ENCODE data around the gene IMP3.

Gene IMP3

DNA sequence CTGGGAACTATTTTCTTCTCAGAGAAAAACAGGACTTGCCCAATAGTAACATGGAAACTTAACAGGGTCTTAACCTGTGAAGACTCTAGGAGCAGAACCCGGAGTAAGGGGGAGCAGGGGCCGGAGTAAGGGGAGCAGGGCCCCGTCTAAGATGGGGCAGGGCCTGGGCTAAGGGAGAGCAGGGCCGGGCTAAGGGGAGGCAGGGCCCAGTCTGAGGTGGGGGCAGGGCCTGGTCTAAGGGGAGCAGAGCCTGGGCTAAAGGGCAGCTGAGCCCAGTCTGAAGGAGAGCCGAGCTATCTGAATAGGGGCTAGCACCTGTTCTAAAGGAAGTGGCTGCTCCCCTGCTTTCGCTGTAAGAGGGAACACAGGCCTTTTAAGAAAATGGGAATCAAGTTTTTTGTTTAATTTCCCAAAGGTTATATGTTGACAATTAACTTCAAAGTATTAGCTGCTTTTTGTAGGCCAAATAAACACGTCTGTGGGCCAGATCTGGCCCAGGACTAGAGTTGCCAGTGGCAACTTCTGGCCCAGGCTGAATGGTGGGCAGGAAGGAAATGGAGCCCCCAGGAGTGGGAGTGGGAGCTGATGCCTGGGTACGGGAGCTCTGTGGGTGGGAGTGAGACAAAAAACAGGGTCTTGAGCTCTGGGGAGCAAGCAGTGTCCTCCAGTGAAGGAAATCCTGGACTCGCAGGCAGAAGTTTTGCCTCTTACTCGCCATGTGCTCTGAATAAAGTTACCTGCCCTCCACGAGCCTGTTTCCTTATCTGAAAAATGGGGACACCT is 40.2 kb upstream of the IMP3 start:
- TF ChIP-seq TAF1 (IDR thresholded peaks at IDR 0.05; ENCODE audit: low read depth) (no peak), YY1 (IDR thresholded peaks at IDR 0.05; ENCODE audit: low read depth) (no peak), TEAD4 (IDR thresholded peaks at IDR 0.05) (no peak), RAD21 (IDR thresholded peaks at IDR 0.05; ENCODE audit: low read depth) (no peak), EGR1 (IDR thresholded peaks at IDR 0.05) (no peak), NFIC (IDR thresholded peaks at IDR 0.05) (no peak), EP300 (IDR thresholded peaks at IDR 0.05; ENCODE audit: borderline replicate concordance) (no peak), FOXM1 (IDR thresholded peaks at IDR 0.05; ENCODE audit: borderline replicate concordance, low read depth) (no peak), CREB1 (IDR thresholded peaks at IDR 0.05; ENCODE audit: low read depth) (no peak)
- TF ChIP-seq, protein P1, sequence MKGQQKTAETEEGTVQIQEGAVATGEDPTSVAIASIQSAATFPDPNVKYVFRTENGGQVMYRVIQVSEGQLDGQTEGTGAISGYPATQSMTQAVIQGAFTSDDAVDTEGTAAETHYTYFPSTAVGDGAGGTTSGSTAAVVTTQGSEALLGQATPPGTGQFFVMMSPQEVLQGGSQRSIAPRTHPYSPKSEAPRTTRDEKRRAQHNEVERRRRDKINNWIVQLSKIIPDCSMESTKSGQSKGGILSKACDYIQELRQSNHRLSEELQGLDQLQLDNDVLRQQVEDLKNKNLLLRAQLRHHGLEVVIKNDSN (IDR thresholded peaks at IDR 0.05) = no peak

DNA sequence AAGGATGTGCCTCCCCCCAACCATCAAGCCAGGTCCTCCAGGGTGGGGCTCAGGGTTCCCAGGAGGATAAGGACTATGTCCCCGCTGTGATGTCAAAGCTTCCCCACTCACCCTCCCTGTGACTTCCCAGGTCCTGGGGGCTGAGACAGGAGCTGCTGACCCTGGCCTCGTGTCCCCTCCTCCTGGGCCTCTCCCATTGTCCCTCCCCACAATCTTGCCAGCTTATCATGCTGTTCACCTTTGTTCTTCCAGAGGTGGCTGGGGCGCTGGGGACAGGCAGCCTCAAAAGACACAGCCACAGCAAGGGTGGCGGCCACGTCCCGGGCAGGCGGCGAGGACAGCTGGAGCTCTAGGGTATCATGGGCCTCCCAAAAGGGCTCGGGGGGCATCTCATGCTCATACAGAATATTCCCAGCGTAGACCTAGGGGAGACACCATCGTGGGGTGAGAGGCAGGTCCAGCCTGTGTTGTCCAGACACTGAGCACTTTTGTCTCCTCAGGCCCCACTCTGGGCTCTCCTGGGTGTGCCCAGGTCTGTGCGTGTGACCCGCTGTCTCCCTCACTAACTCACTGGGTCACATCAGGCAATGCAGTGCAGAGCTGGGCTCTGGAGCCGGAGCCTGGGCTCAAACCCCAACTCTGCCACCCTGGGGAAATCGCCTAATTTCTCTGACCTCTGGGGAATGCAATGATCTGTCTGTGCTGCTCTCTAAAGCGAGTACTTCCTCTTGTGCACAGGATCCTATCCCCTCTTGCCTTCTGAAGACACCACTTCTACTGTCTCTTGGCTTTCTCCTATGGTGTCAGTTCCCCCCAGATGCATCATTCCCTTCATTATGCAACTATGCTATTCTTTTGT is 37.7 kb upstream of the IMP3 start:
- TF ChIP-seq TAF1 (IDR thresholded peaks at IDR 0.05; ENCODE audit: low read depth) (no peak), CREB1 (IDR thresholded peaks at IDR 0.05; ENCODE audit: low read depth) (no peak), EP300 (IDR thresholded peaks at IDR 0.05; ENCODE audit: borderline replicate concordance) (no peak), TCF12 (IDR thresholded peaks at IDR 0.05; ENCODE audit: low read depth) (no peak), EGR1 (IDR thresholded peaks at IDR 0.05) (no peak), CEBPB (IDR thresholded peaks at IDR 0.05) (no peak), TEAD4 (IDR thresholded peaks at IDR 0.05) (no peak), FOXM1 (IDR thresholded peaks at IDR 0.05; ENCODE audit: borderline replicate concordance, low read depth) (no peak), RAD21 (IDR thresholded peaks at IDR 0.05; ENCODE audit: low read depth) (no peak), ZBTB7A (IDR thresholded peaks at IDR 0.05; ENCODE audit: low read depth) (no peak), NFIC (IDR thresholded peaks at IDR 0.05) (no peak), YY1 (IDR thresholded peaks at IDR 0.05; ENCODE audit: low read depth) (no peak)
- TF ChIP-seq, protein P1 (IDR thresholded peaks at IDR 0.05) = no peak
- TF ChIP-seq, protein P2, sequence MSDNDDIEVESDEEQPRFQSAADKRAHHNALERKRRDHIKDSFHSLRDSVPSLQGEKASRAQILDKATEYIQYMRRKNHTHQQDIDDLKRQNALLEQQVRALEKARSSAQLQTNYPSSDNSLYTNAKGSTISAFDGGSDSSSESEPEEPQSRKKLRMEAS (IDR thresholded peaks at IDR 0.05) = no peak
- TF ChIP-seq, protein P3, sequence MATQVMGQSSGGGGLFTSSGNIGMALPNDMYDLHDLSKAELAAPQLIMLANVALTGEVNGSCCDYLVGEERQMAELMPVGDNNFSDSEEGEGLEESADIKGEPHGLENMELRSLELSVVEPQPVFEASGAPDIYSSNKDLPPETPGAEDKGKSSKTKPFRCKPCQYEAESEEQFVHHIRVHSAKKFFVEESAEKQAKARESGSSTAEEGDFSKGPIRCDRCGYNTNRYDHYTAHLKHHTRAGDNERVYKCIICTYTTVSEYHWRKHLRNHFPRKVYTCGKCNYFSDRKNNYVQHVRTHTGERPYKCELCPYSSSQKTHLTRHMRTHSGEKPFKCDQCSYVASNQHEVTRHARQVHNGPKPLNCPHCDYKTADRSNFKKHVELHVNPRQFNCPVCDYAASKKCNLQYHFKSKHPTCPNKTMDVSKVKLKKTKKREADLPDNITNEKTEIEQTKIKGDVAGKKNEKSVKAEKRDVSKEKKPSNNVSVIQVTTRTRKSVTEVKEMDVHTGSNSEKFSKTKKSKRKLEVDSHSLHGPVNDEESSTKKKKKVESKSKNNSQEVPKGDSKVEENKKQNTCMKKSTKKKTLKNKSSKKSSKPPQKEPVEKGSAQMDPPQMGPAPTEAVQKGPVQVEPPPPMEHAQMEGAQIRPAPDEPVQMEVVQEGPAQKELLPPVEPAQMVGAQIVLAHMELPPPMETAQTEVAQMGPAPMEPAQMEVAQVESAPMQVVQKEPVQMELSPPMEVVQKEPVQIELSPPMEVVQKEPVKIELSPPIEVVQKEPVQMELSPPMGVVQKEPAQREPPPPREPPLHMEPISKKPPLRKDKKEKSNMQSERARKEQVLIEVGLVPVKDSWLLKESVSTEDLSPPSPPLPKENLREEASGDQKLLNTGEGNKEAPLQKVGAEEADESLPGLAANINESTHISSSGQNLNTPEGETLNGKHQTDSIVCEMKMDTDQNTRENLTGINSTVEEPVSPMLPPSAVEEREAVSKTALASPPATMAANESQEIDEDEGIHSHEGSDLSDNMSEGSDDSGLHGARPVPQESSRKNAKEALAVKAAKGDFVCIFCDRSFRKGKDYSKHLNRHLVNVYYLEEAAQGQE (IDR thresholded peaks at IDR 0.05; ENCODE audit: low read depth) = no peak

DNA sequence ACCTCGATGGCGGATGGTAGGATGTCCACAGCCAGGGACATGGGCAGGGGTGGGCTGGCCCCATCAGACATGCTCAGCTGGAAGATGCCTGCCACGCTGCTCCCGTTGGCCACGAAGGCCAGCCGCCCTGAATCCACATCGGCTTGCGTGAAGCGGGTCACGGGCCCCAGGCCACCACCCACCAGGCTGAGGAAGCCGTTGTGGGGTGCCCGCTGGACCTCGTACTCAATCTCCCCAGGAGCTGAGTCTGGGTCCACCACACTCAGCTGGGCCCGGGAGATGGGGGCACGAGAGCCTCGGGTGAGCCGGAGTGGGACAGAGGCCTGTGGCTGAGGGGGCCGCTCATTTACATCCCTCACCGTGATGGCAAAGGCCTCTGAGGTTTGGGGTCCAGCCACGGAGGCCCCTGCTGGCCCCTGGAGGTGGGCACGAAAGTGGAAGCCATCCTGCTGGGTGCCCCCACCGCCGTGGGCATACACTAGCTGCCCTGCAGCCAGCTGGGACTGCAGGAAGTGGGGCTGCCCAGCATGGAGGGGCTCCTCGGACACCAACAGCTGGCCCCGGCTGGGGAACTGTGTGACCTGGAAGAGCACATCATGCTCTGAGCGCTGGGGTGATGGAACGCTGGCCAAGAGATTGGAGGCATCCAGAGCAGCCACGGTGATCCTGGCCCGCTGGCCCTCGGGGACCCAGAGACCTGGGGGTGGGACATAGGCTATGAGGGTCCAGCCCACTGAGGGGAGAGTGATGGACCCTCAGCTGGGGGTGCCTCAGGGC is 36.9 kb upstream of the IMP3 start:
- no peak for TF ChIP-seq EGR1 (IDR thresholded peaks at IDR 0.05)
- TF ChIP-seq YY1 (IDR thresholded peaks at IDR 0.05; ENCODE audit: low read depth) = no peak
- TF ChIP-seq TCF12 (IDR thresholded peaks at IDR 0.05; ENCODE audit: low read depth) = no peak
- no peak for TF ChIP-seq RAD21 (IDR thresholded peaks at IDR 0.05; ENCODE audit: low read depth)
- TF ChIP-seq, protein P2 (IDR thresholded peaks at IDR 0.05) = no peak

DNA sequence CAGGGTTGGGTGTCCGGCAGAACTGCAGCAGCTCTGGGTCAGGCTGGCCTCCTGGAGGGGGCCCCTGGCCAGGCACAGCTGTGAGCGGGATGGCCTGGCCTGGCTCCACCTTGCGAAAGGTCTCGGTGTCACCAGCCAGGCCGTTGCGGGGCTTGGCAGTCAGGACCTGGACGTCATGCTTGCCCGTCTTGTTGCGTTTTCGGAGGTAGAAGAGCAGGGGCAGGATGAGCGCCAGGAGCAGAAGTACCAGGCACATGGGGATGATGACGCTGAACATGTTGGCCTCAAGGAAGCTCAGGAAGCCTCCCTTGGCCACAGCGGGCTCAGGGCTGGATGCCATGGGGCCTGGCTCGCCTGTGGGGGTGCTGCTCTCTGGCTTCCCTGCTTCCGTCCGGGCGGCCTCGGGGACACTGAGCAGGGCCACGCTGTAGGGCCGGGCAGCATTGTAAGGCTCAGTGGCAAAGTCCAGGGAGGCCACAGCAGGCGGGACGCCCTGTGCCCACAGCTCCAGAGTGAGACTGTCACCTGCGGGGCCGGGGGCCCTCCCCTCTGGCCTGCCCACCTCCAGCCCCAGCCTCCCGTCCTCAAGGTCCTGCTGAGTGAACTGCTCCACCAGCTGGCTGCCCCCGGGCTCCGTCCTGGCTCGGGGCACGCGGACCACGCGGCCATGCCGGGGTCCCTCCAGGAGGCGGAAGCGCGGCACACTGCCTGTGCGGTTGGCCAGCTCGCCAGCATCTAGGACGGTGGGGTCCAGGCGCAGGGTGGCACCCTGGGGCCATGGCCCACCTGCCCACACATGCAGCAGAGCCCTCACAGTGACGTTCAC is 35.8 kb upstream of the IMP3 start:
- TF ChIP-seq, protein P3 (IDR thresholded peaks at IDR 0.05; ENCODE audit: low read depth) = no peak
- TF ChIP-seq FOXM1 (IDR thresholded peaks at IDR 0.05; ENCODE audit: borderline replicate concordance, low read depth) (no peak), ZBTB7A (IDR thresholded peaks at IDR 0.05; ENCODE audit: low read depth) (no peak), CEBPB (IDR thresholded peaks at IDR 0.05) (no peak), TAF1 (IDR thresholded peaks at IDR 0.05; ENCODE audit: low read depth) (no peak), CREB1 (IDR thresholded peaks at IDR 0.05; ENCODE audit: low read depth) (no peak), TCF12 (IDR thresholded peaks at IDR 0.05; ENCODE audit: low read depth) (no peak), RAD21 (IDR thresholded peaks at IDR 0.05; ENCODE audit: low read depth) (no peak), TEAD4 (IDR thresholded peaks at IDR 0.05) (no peak), NFIC (IDR thresholded peaks at IDR 0.05) (no peak), EGR1 (IDR thresholded peaks at IDR 0.05) (no peak)
- TF ChIP-seq, protein P1 (IDR thresholded peaks at IDR 0.05) = no peak
- TF ChIP-seq, protein P2 (IDR thresholded peaks at IDR 0.05) = no peak
